ENCODE measurements around the gene GIMAP8.
"Not testable (repeated sequence)": the region's sequence is repeated elsewhere in the genome, so short reads cannot be mapped to it uniquely, and the experiment has no call there.

GIMAP8 gene

GRCh38 chr7:150516956-150517745 lies 66.7 kb downstream of the GIMAP8 start:
- no peak for DNase-seq

- no peak for DNase-seq
Observed at GRCh38 chr7:150519310-150519709, 68.9 kb downstream of the GIMAP8 start.

- no peak for DNase-seq
Observed at GRCh38 chr7:150520145-150520544, 69.7 kb downstream of the GIMAP8 start.

- not testable (repeated sequence) for DNase-seq
Observed at GRCh38 chr7:150522931-150523330, 72.5 kb downstream of the GIMAP8 start.

GRCh38 chr7:150524018-150524417 lies 73.6 kb downstream of the GIMAP8 start:
- DNase-seq = no peak
